ENCODE measurements around the gene QRFPR. TPM values are rescaled to one million over a fixed set of nuclear protein-coding genes. Genes with fewer than 3 reads are reported as not detected.

QRFPR gene
- polyA plus RNA-seq, 3 donors = not detected

DNA sequence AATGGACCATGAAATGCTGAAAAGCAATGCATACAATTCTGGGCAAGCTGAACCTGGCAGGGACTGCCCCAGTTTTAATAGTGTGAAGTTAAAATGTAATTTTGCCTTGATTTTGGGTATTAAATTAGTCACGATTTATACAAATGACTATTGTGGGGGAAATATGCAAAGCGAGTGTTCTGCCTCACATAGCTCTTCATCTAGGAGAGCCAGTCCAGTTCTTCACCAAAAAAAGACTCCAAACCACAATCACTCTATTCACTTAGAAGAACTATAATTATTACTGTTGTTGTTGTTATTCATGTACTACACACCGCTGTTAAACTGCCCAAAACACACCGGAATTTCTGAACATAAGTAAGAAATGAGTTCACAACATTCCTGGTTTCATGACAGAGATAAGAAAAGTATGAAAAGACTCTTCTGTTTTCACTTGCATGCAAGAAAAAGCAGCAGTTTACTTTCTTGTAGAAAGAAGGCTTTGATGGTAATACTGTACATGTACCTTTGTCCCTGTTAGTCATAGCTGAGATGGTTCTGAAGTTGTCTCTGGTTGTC, 101.9 kb downstream of the QRFPR start:
- peaks cover 1 to 3% (median 2%) of the 10 kb centered on the region in 3 donors for H3K27me3 Mint-ChIP-seq (ENCODE audit: low read depth in 3 of 3)
- Histone ChIP-seq H3K27me3 (ENCODE audit: control insufficient read depth in 2 of 2, insufficient read depth in 2 of 2, low read length in 2 of 2) (no peaks in the 10 kb centered on the region), H3K79me2 (ENCODE audit: insufficient read depth, low read length) (no peaks in the 10 kb centered on the region), H3K4me3 (replicated peaks in 1 of 3; ENCODE audit: low read depth in 2 of 3, low read length in 3 of 3) (no peak overlapping the region), H4K20me1 (ENCODE audit: insufficient read depth, low read length) (no peaks in the 10 kb centered on the region), H3K4me2 (replicated peaks; ENCODE audit: extremely low read depth, low read length, poor library complexity, severe bottlenecking) (no peak overlapping the region), H3K27ac (ENCODE audit: low read depth in 1 of 2, low read length in 2 of 2) (no peak overlapping the region), H3K36me3 (replicated peaks in 1 of 2; ENCODE audit: control insufficient read depth in 1 of 2, insufficient read depth in 2 of 2, low read length in 2 of 2) (no peaks in the 10 kb centered on the region), H2AFZ (ENCODE audit: insufficient read depth, low read depth, low read length, poor library complexity, severe bottlenecking) (no peak overlapping the region), H3K4me1 (ENCODE audit: control insufficient read depth in 1 of 2, insufficient read depth in 2 of 2, low read length in 2 of 2) (no peaks in the 10 kb centered on the region), H3K9me3 (replicated peaks in 1 of 2; ENCODE audit: control insufficient read depth in 1 of 2, insufficient read depth in 1 of 2, low read length in 2 of 2) (peaks cover 0 to 10% of the 10 kb centered on the region in 2 donors), H3K9ac (ENCODE audit: insufficient read depth, low read length, poor library complexity, severe bottlenecking) (no peak overlapping the region)
- H3K27ac Mint-ChIP-seq = no peak overlapping the region
- no peak for TF ChIP-seq CTCF (IDR thresholded peaks at IDR 0.05)
- no peaks in the 10 kb centered on the region for H3K4me1 Mint-ChIP-seq
- no CpG with 5 or more reads among the region's 4 CpGs for WGBS (ENCODE audit: insufficient coverage)
- peaks cover 0 to 7% (median 0%) of the 10 kb centered on the region in 7 donors for H3K9me3 Mint-ChIP-seq
- DNase-seq = no peak
- H3K36me3 Mint-ChIP-seq = no peaks in the 10 kb centered on the region
- intact Hi-C loops (cut with micrococcal nuclease) = no loop called here
- no peak overlapping the region for H3K4me3 Mint-ChIP-seq

Small RNA genes lying within 50 kb of the gene (small RNA-seq; reads per million reads assigned to genes)
- gene RF00019 (ENCODE audit: insufficient read length, low read depth) = not detected

Other genes starting within 250 kb of the QRFPR start
- under 1 TPM in 1 of 3 donors, not detected in 2; 0.20 TPM for gene TNIP3, start 216.7 kb downstream of the QRFPR start, polyA plus RNA-seq

Data from CD14-positive monocyte (primary cell).